IPS-NIHi7 (cell line): ENCODE measurements around the gene ATG4C.

ENCODE experiments used
- DNase-seq: peaks from one replicate; pipeline ENCODE4 v3.0.0; 2012; ENCODE audit warnings: mixed read lengths; ENCODE audit errors: extremely low spot score

Gene ATG4C

GRCh38 chr1:62904856-62905225 lies 120.9 kb downstream of the ATG4C start:
- no peak for DNase-seq

GRCh38 chr1:62905309-62905708 lies 121.4 kb downstream of the ATG4C start:
- no peak for DNase-seq

- DNase-seq, result no peak
These were observed 121.9 kb downstream of the ATG4C start for GRCh38 chr1:62905872-62906271.

GRCh38 chr1:62906428-62906886 lies 122.5 kb downstream of the ATG4C start:
- DNase-seq, result peak; percentile 64

GRCh38 chr1:62908168-62908695 lies 124.3 kb downstream of the ATG4C start:
- DNase-seq, result no peak

GRCh38 chr1:62912028-62912638 lies 128.2 kb downstream of the ATG4C start:
- DNase-seq, result peak; percentile 37
